ENCODE measurements around the gene DCAF4. TPM values are rescaled to one million over a fixed set of nuclear protein-coding genes. Genes with fewer than 3 reads are reported as not detected.

The DCAF4 gene
- total RNA-seq, 1 experiment from 2014 or later: 23.4 TPM

GRCh38 chr14:72996916-72997315, 70.7 kb downstream of the DCAF4 start:
- ChIA-PET CTCF (no interaction called here), POLR2A (ENCODE audit: low non-redundant PET) (no interaction called here)
- TF ChIP-seq CTCF (conservative IDR thresholded peaks at IDR 0.05; ENCODE audit: low read depth, low read length) (no peak), EZH2 (IDR thresholded peaks at IDR 0.05; ENCODE audit: borderline replicate concordance, low read depth, low read length, poor library complexity, severe bottlenecking) (no peak)
- no peaks in the 10 kb centered on the region for H3K27me3 ChIP-seq (replicated peaks; ENCODE audit: insufficient read depth, low read depth, low read length, poor library complexity)
- peaks cover 3% of the 10 kb centered on the region for H3K36me3 ChIP-seq (ENCODE audit: insufficient read depth, low read length, poor library complexity, severe bottlenecking)
- H3K4me3 ChIP-seq (ENCODE audit: low read depth, low read length, poor library complexity, severe bottlenecking): no peak overlapping the region
- H3K4me1 ChIP-seq (ENCODE audit: insufficient read depth, low read length, poor library complexity, severe bottlenecking): no peaks in the 10 kb centered on the region
- no peak overlapping the region for H3K27ac ChIP-seq (ENCODE audit: low read depth, low read length, poor library complexity, severe bottlenecking)
- no TSS peak for BruUV-seq (replicated peaks)
- DNase-seq (ENCODE audit: low spot score): no peak
- no peaks in the 10 kb centered on the region for H3K9me3 ChIP-seq (ENCODE audit: low read depth, low read length, poor library complexity, severe bottlenecking)
- intact Hi-C loops (cut with micrococcal nuclease; ENCODE audit: unreplicated experiment): no loop called here

GRCh38 chr14:72998252-72998903, 72.1 kb downstream of the DCAF4 start:
- intact Hi-C loops (cut with micrococcal nuclease; ENCODE audit: unreplicated experiment): no loop called here
- CTCF ChIA-PET: no interaction called here
- Histone ChIP-seq H3K4me3 (ENCODE audit: low read depth, low read length, poor library complexity, severe bottlenecking) (no peak overlapping the region), H3K27ac (ENCODE audit: low read depth, low read length, poor library complexity, severe bottlenecking) (no peak overlapping the region), H3K9me3 (ENCODE audit: low read depth, low read length, poor library complexity, severe bottlenecking) (no peaks in the 10 kb centered on the region), H3K4me1 (ENCODE audit: insufficient read depth, low read length, poor library complexity, severe bottlenecking) (no peaks in the 10 kb centered on the region), H3K27me3 (replicated peaks; ENCODE audit: insufficient read depth, low read depth, low read length, poor library complexity) (no peaks in the 10 kb centered on the region), H3K36me3 (ENCODE audit: insufficient read depth, low read length, poor library complexity, severe bottlenecking) (peaks cover 3% of the 10 kb centered on the region)
- TF ChIP-seq CTCF (conservative IDR thresholded peaks at IDR 0.05; ENCODE audit: low read depth, low read length): no peak
- no peak for DNase-seq (ENCODE audit: low spot score)
- no TSS peak for BruUV-seq (replicated peaks)
- POLR2A ChIA-PET (ENCODE audit: low non-redundant PET): no interaction called here

- CTCF ChIA-PET: no interaction called here
- Histone ChIP-seq H3K4me3 (ENCODE audit: low read depth, low read length, poor library complexity, severe bottlenecking) (no peak overlapping the region), H3K4me1 (ENCODE audit: insufficient read depth, low read length, poor library complexity, severe bottlenecking) (no peaks in the 10 kb centered on the region), H3K36me3 (ENCODE audit: insufficient read depth, low read length, poor library complexity, severe bottlenecking) (peaks cover 3% of the 10 kb centered on the region), H3K9me3 (ENCODE audit: low read depth, low read length, poor library complexity, severe bottlenecking) (no peaks in the 10 kb centered on the region), H3K27me3 (replicated peaks; ENCODE audit: insufficient read depth, low read depth, low read length, poor library complexity) (no peaks in the 10 kb centered on the region), H3K27ac (ENCODE audit: low read depth, low read length, poor library complexity, severe bottlenecking) (no peak overlapping the region)
- intact Hi-C loops (cut with micrococcal nuclease; ENCODE audit: unreplicated experiment): no loop called here
- BruUV-seq (replicated peaks): no TSS peak
- no peak for DNase-seq (ENCODE audit: low spot score)
- TF ChIP-seq CTCF (conservative IDR thresholded peaks at IDR 0.05; ENCODE audit: low read depth, low read length) (no peak), EZH2 (IDR thresholded peaks at IDR 0.05; ENCODE audit: borderline replicate concordance, low read depth, low read length, poor library complexity, severe bottlenecking) (no peak)
- POLR2A ChIA-PET (ENCODE audit: low non-redundant PET): no interaction called here
Observed at GRCh38 chr14:72999316-72999715, 73.1 kb downstream of the DCAF4 start.
